ENCODE measurements around the gene ZNF407.

DNA sequence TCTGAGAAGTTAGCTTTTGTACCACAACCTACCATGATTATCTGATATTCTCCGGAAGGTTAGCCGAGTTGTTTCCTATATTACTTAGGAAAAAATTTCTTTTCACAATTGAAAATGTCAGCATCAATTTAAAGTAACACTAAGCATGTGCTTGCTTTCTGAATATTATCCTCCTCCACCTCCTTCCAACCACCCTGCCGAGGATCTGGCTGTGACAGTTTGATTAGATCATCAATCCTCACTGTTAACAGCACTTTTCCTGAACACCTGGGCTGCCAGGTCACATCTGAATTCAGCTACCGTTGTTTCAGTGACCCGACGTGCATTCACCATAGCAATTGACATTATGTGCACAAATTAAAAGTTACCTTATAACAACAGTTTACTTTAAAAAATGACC, 207.0 kb downstream of the ZNF407 start:
- TF ChIP-seq, protein P1, sequence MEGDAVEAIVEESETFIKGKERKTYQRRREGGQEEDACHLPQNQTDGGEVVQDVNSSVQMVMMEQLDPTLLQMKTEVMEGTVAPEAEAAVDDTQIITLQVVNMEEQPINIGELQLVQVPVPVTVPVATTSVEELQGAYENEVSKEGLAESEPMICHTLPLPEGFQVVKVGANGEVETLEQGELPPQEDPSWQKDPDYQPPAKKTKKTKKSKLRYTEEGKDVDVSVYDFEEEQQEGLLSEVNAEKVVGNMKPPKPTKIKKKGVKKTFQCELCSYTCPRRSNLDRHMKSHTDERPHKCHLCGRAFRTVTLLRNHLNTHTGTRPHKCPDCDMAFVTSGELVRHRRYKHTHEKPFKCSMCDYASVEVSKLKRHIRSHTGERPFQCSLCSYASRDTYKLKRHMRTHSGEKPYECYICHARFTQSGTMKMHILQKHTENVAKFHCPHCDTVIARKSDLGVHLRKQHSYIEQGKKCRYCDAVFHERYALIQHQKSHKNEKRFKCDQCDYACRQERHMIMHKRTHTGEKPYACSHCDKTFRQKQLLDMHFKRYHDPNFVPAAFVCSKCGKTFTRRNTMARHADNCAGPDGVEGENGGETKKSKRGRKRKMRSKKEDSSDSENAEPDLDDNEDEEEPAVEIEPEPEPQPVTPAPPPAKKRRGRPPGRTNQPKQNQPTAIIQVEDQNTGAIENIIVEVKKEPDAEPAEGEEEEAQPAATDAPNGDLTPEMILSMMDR (conservative IDR thresholded peaks at IDR 0.05 in 1 of 2, IDR thresholded peaks at IDR 0.05 in 1 of 2; ENCODE audit: extremely low read depth in 1 of 2, insufficient read depth in 1 of 2, low read depth in 1 of 2, low read length in 2 of 2) = no peak
- no peak for TF ChIP-seq EZH2 (IDR thresholded peaks at IDR 0.05; ENCODE audit: borderline replicate concordance, low read length)
